DOHH2 (cell line): Measurements from ENCODE around the gene ROS1.

Experiments used
- H3F3A ChIP-seq: fragments of 200-600 bp; sonication (generic), shearing (Covaris generic); 2 replicates; pipeline ENCODE4 v1.6.0; 2016; ENCODE audit warnings: antibody characterized with exemption, mild to moderate bottlenecking; ENCODE audit not compliant: control insufficient read depth, insufficient read depth
- H3K27ac ChIP-seq: fragments of 200-600 bp; sonication (generic); 2 replicates; pipeline ENCODE4 v1.5.1; 2014; ENCODE audit warnings: low read depth, mild to moderate bottlenecking, low read length, moderate library complexity
- H3K27me3 ChIP-seq: fragments of 200-600 bp; sonication (generic); 2 replicates; pipeline ENCODE4 v1.6.1; 2014; ENCODE audit warnings: mild to moderate bottlenecking, low read length, mixed read lengths; ENCODE audit not compliant: control insufficient read depth
- H3K36me3 ChIP-seq: fragments of 200-600 bp; sonication (generic); 2 replicates; pipeline ENCODE4 v1.6.1; 2014; ENCODE audit warnings: mild to moderate bottlenecking, low read length, moderate library complexity, mixed read lengths; ENCODE audit not compliant: control insufficient read depth
- H3K4me1 ChIP-seq: fragments of 200-600 bp; sonication (generic); 2 replicates; pipeline ENCODE4 v1.6.1; 2014; ENCODE audit warnings: mild to moderate bottlenecking, low read length, mixed read lengths; ENCODE audit not compliant: control insufficient read depth
- H3K4me2 ChIP-seq: fragments of 200-600 bp; sonication (generic); 2 replicates; pipeline ENCODE4 v1.6.0; 2014; ENCODE audit warnings: mild to moderate bottlenecking, low read length, moderate library complexity
- H3K4me3 ChIP-seq: fragments of 200-600 bp; sonication (generic); 2 replicates; pipeline ENCODE4 v1.5.1; 2014; ENCODE audit warnings: mild to moderate bottlenecking, low read length, mixed read lengths
- H3K79me2 ChIP-seq: fragments of 200-600 bp; sonication (generic); 2 replicates; pipeline ENCODE4 v1.6.1; 2014; ENCODE audit warnings: mild to moderate bottlenecking, low read length, mixed read lengths; ENCODE audit not compliant: control insufficient read depth
- H3K9me2 ChIP-seq: fragments of 200-600 bp; sonication (generic); replicated peaks from 2 replicates; pipeline ENCODE4 v1.6.1; 2014; ENCODE audit warnings: mild to moderate bottlenecking, low read length, mixed read lengths; ENCODE audit not compliant: control insufficient read depth
- H3K9me3 ChIP-seq: fragments of 200-600 bp; sonication (generic); 2 replicates; pipeline ENCODE4 v1.6.1; 2014; ENCODE audit warnings: antibody characterized with exemption, low read length, mixed read lengths; ENCODE audit not compliant: control insufficient read depth, insufficient read depth
- H4K20me1 ChIP-seq: fragments of 200-600 bp; sonication (generic); 2 replicates; pipeline ENCODE4 v1.6.0; 2014; ENCODE audit warnings: low read depth, mild to moderate bottlenecking, antibody characterized with exemption, low read length, moderate library complexity; ENCODE audit not compliant: control insufficient read depth, insufficient read depth
- EZH2phosphoT487 ChIP-seq: fragments of 200-600 bp; sonication (generic); IDR thresholded peaks from 2 replicates; pipeline ENCODE4 v1.6.1; 2017; ENCODE audit warnings: borderline replicate concordance, mild to moderate bottlenecking, antibody characterized with exemption, low read length, moderate library complexity, mixed read lengths
- TF ChIP-seq, protein P1 (sequence below): fragments of 200-600 bp; sonication (generic); IDR thresholded peaks from one replicate; pipeline ENCODE4 v1.5.1; 2014; ENCODE audit warnings: antibody characterized with exemption, mild to moderate bottlenecking, low read depth, low read length; ENCODE audit not compliant: poor library complexity, severe bottlenecking

ROS1 gene

DNA sequence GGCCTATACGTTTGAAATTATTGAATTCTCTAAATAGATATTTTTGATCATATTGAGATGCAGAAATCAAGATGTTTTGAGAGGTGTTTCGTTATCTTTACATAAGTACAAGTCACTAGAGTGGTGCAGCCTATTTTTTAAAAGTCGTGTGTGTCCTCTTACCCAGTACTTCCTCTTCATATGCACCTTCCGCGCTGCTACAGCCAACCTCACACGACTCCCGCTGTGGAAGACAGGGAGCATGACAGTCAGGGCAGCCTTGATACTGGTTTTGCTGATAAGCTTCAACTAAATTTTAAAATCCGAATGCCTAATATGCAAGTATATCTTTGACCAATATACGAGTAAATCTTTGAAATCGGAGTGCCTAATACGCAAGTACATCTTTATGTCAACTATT lies 16.3 kb downstream of the ROS1 start:
- Histone ChIP-seq H4K20me1 (no peaks in the 10 kb centered on the region), H3K4me2 (no peak overlapping the region), H3K9me3 (no peaks in the 10 kb centered on the region), H3K9me2 (no peaks in the 10 kb centered on the region), H3K4me3 (no peak overlapping the region), H3K27me3 (no peaks in the 10 kb centered on the region), H3F3A (no peaks in the 10 kb centered on the region), H3K4me1 (no peaks in the 10 kb centered on the region), H3K79me2 (no peaks in the 10 kb centered on the region), H3K36me3 (no peaks in the 10 kb centered on the region), H3K27ac (no peak overlapping the region)
- TF ChIP-seq, protein P1, sequence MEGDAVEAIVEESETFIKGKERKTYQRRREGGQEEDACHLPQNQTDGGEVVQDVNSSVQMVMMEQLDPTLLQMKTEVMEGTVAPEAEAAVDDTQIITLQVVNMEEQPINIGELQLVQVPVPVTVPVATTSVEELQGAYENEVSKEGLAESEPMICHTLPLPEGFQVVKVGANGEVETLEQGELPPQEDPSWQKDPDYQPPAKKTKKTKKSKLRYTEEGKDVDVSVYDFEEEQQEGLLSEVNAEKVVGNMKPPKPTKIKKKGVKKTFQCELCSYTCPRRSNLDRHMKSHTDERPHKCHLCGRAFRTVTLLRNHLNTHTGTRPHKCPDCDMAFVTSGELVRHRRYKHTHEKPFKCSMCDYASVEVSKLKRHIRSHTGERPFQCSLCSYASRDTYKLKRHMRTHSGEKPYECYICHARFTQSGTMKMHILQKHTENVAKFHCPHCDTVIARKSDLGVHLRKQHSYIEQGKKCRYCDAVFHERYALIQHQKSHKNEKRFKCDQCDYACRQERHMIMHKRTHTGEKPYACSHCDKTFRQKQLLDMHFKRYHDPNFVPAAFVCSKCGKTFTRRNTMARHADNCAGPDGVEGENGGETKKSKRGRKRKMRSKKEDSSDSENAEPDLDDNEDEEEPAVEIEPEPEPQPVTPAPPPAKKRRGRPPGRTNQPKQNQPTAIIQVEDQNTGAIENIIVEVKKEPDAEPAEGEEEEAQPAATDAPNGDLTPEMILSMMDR: no peak
- TF ChIP-seq EZH2phosphoT487: no peak

- H3K4me2 ChIP-seq: no peak overlapping the region
- no peak overlapping the region for H3K4me3 ChIP-seq
- no peaks in the 10 kb centered on the region for H4K20me1 ChIP-seq
- H3K4me1 ChIP-seq: no peaks in the 10 kb centered on the region
- no peaks in the 10 kb centered on the region for H3K36me3 ChIP-seq
- H3K27ac ChIP-seq: no peak overlapping the region
- no peaks in the 10 kb centered on the region for H3K9me2 ChIP-seq
- TF ChIP-seq, protein P1: no peak
- TF ChIP-seq EZH2phosphoT487: no peak
- H3F3A ChIP-seq: no peaks in the 10 kb centered on the region
- H3K79me2 ChIP-seq: no peaks in the 10 kb centered on the region
- no peaks in the 10 kb centered on the region for H3K27me3 ChIP-seq
- H3K9me3 ChIP-seq: no peaks in the 10 kb centered on the region
These were observed 21.2 kb downstream of the ROS1 start for GRCh38 chr6:117404548-117404947.

DNA sequence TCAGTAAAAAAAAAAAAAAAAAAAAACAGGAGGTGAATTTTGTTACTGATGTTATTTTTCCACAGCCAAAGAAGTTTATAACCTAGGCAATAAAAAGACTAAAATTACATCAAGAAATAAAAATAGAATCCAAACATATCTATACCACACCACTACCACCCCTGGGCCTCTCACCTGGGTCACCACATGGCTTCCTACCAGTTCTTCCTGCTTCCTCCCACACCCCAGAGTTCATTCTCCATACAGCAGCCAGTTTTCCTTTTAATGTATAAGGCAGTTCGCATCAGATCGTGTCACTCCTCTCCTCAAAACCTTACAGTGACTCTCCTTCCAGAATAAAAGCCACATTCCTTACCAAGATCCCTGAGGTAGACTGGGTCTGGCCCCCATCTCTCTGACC lies 23.9 kb downstream of the ROS1 start:
- Histone ChIP-seq H3F3A (no peaks in the 10 kb centered on the region), H3K27me3 (no peaks in the 10 kb centered on the region), H3K79me2 (no peaks in the 10 kb centered on the region), H4K20me1 (no peaks in the 10 kb centered on the region), H3K9me2 (no peaks in the 10 kb centered on the region), H3K4me3 (no peak overlapping the region), H3K36me3 (no peaks in the 10 kb centered on the region), H3K4me1 (no peaks in the 10 kb centered on the region), H3K27ac (no peak overlapping the region), H3K9me3 (no peaks in the 10 kb centered on the region), H3K4me2 (no peak overlapping the region)
- TF ChIP-seq, protein P1: no peak
- TF ChIP-seq EZH2phosphoT487: no peak

- no peaks in the 10 kb centered on the region for H3K27me3 ChIP-seq
- H3K4me1 ChIP-seq: no peaks in the 10 kb centered on the region
- no peak overlapping the region for H3K27ac ChIP-seq
- H3K9me2 ChIP-seq: no peaks in the 10 kb centered on the region
- no peaks in the 10 kb centered on the region for H4K20me1 ChIP-seq
- no peaks in the 10 kb centered on the region for H3K79me2 ChIP-seq
- H3K4me3 ChIP-seq: no peak overlapping the region
- no peaks in the 10 kb centered on the region for H3K36me3 ChIP-seq
- no peaks in the 10 kb centered on the region for H3K9me3 ChIP-seq
- H3F3A ChIP-seq: no peaks in the 10 kb centered on the region
- TF ChIP-seq, protein P1: no peak
- TF ChIP-seq EZH2phosphoT487: no peak
- no peak overlapping the region for H3K4me2 ChIP-seq
These were observed 25.8 kb downstream of the ROS1 start for GRCh38 chr6:117399924-117400323.
